ENCODE measurements around the gene SNX30. TPM values are rescaled to one million over a fixed set of nuclear protein-coding genes. Genes with fewer than 3 reads are reported as not detected.

SNX30 gene
- total RNA-seq, 2 experiments from 2014 or later, result 5.4 TPM

GRCh38 chr9:112848316-112849151, 98.0 kb downstream of the SNX30 start:
- no peak overlapping the region for H3K4me3 Mint-ChIP-seq

DNA sequence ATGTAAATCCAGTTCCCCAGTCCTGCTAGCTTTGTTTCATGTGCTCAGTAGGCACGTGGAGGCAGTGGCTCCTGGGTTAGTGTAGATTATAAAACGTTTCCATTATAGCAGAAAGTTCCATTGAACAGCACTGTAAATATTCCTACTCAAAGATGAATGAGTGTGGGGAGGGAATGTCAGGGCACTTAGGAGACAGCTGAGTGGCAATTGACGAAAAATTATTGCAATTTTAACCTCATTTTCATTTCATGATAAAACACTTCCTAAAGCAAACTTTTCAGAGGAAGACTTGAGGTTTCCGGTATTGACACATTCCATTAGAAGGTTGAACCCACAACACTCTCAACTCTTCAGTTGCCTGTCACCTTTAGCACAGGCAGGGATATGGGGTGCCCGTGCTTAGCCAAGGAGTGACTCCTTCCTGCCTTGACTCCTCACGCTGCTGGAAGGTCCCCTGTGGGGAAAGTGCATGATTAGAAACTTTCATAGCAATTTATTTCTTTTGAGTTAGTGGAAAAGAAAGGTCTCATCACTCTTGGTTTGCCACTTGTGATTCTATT, 98.9 kb downstream of the SNX30 start:
- Mint-ChIP-seq H3K9me3 (no peaks in the 10 kb centered on the region), H3K4me3 (no peak overlapping the region), H3K27me3 (no peaks in the 10 kb centered on the region), H3K27ac (no peak overlapping the region), H3K4me1 (peaks cover 14% of the 10 kb centered on the region), H3K36me3 (peaks cover 13% of the 10 kb centered on the region)
- no peak for DNase-seq

More at GRCh38 chr9:112848316-112849151, 98.0 kb downstream of the SNX30 start:
- DNase-seq, result no peak
- Mint-ChIP-seq H3K27me3 (no peaks in the 10 kb centered on the region), H3K4me1 (peaks cover 16% of the 10 kb centered on the region), H3K36me3 (peaks cover 13% of the 10 kb centered on the region), H3K9me3 (no peaks in the 10 kb centered on the region), H3K27ac (no peak overlapping the region)

GRCh38 chr9:112850840-112851239, 100.3 kb downstream of the SNX30 start:
- Mint-ChIP-seq H3K27ac (no peak overlapping the region), H3K36me3 (peaks cover 9% of the 10 kb centered on the region), H3K27me3 (no peaks in the 10 kb centered on the region), H3K4me1 (peaks cover 1% of the 10 kb centered on the region), H3K4me3 (no peak overlapping the region), H3K9me3 (no peaks in the 10 kb centered on the region)
- no peak for DNase-seq

GRCh38 chr9:112852741-112853504, 102.4 kb downstream of the SNX30 start:
- Mint-ChIP-seq H3K27me3 (no peaks in the 10 kb centered on the region), H3K4me1 (peaks cover 3% of the 10 kb centered on the region), H3K36me3 (peaks cover 8% of the 10 kb centered on the region), H3K27ac (no peak overlapping the region), H3K9me3 (no peaks in the 10 kb centered on the region), H3K4me3 (no peak overlapping the region)
- DNase-seq, result no peak

GRCh38 chr9:112853882-112854585, 103.5 kb downstream of the SNX30 start:
- H3K27ac Mint-ChIP-seq, result no peak overlapping the region
- DNase-seq, result no peak
- H3K4me3 Mint-ChIP-seq, result no peak overlapping the region
- no peaks in the 10 kb centered on the region for H3K27me3 Mint-ChIP-seq
- H3K9me3 Mint-ChIP-seq, result no peaks in the 10 kb centered on the region
- H3K36me3 Mint-ChIP-seq, result peaks cover 8% of the 10 kb centered on the region
- H3K4me1 Mint-ChIP-seq, result peaks cover 5% of the 10 kb centered on the region

DNA sequence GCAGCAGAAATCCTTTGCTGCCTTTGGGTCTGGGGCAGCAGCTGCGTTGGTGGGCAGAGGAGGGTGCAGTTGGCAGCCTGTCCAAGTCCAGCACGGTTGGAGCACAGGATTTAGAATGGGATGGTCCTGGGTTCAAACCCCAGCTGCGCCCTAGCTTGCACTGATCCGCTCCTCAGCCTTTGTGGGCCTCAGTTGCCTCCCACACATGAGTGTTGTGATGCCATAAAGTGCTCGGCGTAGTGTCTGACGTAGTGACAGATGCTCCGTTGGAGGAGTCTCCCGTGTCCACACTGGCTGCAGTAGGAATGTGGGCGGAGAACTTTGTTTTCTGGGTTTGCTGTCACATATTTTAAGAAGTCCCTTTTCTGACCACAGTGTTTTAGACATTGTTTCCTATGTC, 104.1 kb downstream of the SNX30 start:
- Mint-ChIP-seq H3K27ac (no peak overlapping the region), H3K27me3 (no peaks in the 10 kb centered on the region), H3K4me3 (no peak overlapping the region), H3K9me3 (no peaks in the 10 kb centered on the region), H3K4me1 (peaks cover 5% of the 10 kb centered on the region), H3K36me3 (peaks cover 8% of the 10 kb centered on the region)
- DNase-seq, result no peak

GRCh38 chr9:112856200-112856599, 105.6 kb downstream of the SNX30 start:
- Mint-ChIP-seq H3K27me3 (no peaks in the 10 kb centered on the region), H3K27ac (no peak overlapping the region), H3K4me1 (peaks cover 5% of the 10 kb centered on the region), H3K9me3 (no peaks in the 10 kb centered on the region), H3K4me3 (no peak overlapping the region), H3K36me3 (peaks cover 6% of the 10 kb centered on the region)
- no peak for DNase-seq

DNA sequence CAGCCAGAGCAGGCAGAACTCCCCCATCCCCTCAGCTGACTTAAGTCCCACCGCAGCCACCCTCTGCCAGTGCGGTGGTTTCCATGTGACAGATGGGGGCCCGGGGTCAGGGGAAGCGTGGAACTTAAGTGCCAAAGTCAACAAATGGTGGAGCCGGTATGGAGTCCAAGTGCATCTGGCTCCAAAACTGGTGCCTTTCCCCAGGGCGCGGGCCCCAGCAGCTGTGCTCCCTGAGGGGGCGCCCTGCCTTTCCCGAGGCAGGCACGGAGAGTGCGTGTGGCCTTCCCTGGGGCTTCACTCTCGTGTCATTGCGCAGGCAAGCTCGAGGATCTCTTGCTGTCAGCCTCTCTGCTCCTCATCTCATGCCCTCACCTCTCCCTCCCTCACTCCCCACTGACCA, 106.3 kb downstream of the SNX30 start:
- Mint-ChIP-seq H3K9me3 (no peaks in the 10 kb centered on the region), H3K4me3 (no peak overlapping the region), H3K27me3 (no peaks in the 10 kb centered on the region), H3K36me3 (peaks cover 4% of the 10 kb centered on the region), H3K4me1 (peaks cover 7% of the 10 kb centered on the region), H3K27ac (no peak overlapping the region)
- no peak for DNase-seq

- peaks cover 7% of the 10 kb centered on the region for H3K4me1 Mint-ChIP-seq
- H3K36me3 Mint-ChIP-seq, result peaks cover under 1% of the 10 kb centered on the region
- no peak for DNase-seq
- no peaks in the 10 kb centered on the region for H3K9me3 Mint-ChIP-seq
- no peak overlapping the region for H3K4me3 Mint-ChIP-seq
- no peak overlapping the region for H3K27ac Mint-ChIP-seq
- H3K27me3 Mint-ChIP-seq, result no peaks in the 10 kb centered on the region
Observed at GRCh38 chr9:112858005-112858404, 107.4 kb downstream of the SNX30 start.

DNA sequence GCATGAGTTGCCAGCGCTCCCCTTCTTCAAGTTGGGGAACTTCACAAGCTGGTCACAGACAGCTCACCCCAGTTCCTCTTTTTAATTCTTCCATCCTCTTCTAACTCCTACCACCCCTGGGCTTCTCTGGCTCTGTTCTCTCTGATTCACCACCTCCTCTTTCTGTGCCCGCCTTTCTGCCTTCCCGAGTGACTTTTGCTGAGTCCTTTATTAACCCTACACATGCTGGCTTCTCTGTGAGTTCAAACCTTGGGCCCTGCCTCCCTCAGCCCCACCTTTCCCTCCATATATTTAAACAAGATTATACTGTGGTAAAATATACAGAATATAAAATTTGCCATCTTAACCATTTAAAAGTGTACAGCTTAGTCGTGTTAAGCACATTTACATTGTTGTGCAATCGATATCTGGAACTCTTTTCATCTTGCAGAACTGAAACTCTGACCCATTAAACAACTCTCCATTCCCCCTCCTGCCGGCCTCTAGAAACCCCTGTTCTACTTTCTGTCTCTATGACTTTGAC, 108.1 kb downstream of the SNX30 start:
- peak overlapping the region; percentile 22 for H3K27ac Mint-ChIP-seq
- no peaks in the 10 kb centered on the region for H3K27me3 Mint-ChIP-seq
- no peak overlapping the region for H3K4me3 Mint-ChIP-seq
- H3K36me3 Mint-ChIP-seq, result no peaks in the 10 kb centered on the region
- H3K9me3 Mint-ChIP-seq, result no peaks in the 10 kb centered on the region
- no peak for DNase-seq
- H3K4me1 Mint-ChIP-seq, result peaks cover 7% of the 10 kb centered on the region

- Mint-ChIP-seq H3K27me3 (no peaks in the 10 kb centered on the region), H3K9me3 (no peaks in the 10 kb centered on the region), H3K27ac (no peak overlapping the region), H3K36me3 (no peaks in the 10 kb centered on the region), H3K4me3 (no peak overlapping the region), H3K4me1 (peaks cover 10% of the 10 kb centered on the region)
- no peak for DNase-seq
Observed at GRCh38 chr9:112860451-112860850, 109.9 kb downstream of the SNX30 start.

- Mint-ChIP-seq H3K4me3 (no peak overlapping the region), H3K9me3 (no peaks in the 10 kb centered on the region), H3K27ac (no peak overlapping the region), H3K27me3 (no peaks in the 10 kb centered on the region), H3K4me1 (peaks cover 10% of the 10 kb centered on the region), H3K36me3 (no peaks in the 10 kb centered on the region)
- no peak for DNase-seq
Observed at GRCh38 chr9:112861155-112861554, 110.6 kb downstream of the SNX30 start.

DNA sequence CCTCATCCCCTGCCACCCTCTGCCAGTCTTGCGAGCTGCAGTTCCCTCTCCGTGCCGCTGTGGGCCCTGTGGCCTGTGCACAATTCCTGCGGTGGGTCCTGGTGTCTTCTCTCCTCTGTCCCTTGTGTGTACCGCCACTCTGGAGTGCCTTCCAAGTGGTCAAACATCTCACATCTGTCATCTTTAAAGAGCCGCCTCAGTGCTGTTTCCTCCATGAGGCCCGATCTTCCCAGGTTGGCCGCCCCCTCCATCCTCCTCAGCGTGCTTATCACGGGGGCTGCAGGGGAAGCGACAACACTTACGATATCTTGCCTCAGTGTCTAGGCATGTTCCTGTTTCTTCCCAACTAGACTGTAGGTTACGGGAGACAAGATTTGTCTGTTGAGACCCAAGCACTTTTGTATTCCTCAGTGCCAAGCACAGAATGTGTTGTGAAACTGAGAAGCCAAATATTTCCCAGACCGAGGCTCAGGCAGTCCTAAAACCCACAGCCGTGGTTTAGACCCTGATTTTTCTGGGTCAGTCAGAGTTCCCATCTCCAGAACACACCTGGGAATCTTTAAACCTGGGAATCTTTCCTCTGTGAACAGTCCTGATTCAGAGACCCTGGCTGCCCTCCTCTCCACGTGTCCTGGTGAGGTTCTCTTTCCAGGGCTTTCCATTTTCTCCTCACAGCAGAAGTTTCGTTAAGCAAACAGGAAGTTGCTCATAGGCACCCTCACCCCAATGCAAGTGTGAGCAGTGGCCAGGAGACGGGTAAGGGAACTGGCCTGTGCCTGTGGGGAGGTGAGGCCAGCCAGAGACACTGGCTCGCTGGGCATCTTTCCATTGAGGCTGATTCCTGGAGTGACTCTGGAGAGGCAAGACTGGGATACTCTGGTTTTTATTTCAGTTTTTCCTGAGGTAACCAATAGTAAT, 111.3 kb downstream of the SNX30 start:
- peaks cover 10% of the 10 kb centered on the region for H3K4me1 Mint-ChIP-seq
- H3K4me3 Mint-ChIP-seq, result no peak overlapping the region
- no peaks in the 10 kb centered on the region for H3K27me3 Mint-ChIP-seq
- H3K27ac Mint-ChIP-seq, result no peak overlapping the region
- H3K36me3 Mint-ChIP-seq, result no peaks in the 10 kb centered on the region
- H3K9me3 Mint-ChIP-seq, result no peaks in the 10 kb centered on the region
- DNase-seq, result no peak

DNA sequence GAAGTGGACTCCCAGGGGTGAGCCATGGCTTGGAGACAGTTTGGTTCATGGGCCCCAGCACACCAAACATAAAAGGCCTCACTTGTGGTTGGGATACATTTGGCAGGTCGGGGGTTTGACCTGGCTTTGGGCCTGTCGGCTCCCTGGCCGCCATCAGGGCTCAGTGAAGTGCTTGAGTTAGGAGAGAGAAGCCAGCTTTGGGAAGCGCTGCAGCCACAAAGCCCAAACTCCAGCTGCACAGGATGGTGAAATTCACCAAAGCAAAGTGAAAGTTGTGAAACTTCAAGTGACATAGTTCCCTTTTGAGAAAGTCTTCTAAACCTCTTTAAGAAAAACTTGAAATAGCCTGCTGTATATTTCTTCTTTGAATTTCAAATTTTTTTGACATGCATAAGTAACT, 112.7 kb downstream of the SNX30 start:
- no peak overlapping the region for H3K4me3 Mint-ChIP-seq
- H3K27ac Mint-ChIP-seq, result no peak overlapping the region
- peaks cover 5% of the 10 kb centered on the region for H3K36me3 Mint-ChIP-seq

More for the DNA sequence above, 112.7 kb downstream of the SNX30 start:
- Mint-ChIP-seq H3K9me3 (no peaks in the 10 kb centered on the region), H3K27me3 (no peaks in the 10 kb centered on the region), H3K4me1 (peaks cover 14% of the 10 kb centered on the region)
- no peak for DNase-seq
